ENCODE results near the gene TTLL6. TPM values are rescaled to one million over a fixed set of nuclear protein-coding genes. Genes with fewer than 3 reads are reported as not detected.
"Not testable (repeated sequence)": the region's sequence is repeated elsewhere in the genome, so short reads cannot be mapped to it uniquely, and the experiment has no call there.

Gene TTLL6
- total RNA-seq, 4 donors from 2014 or later = 0.19 TPM; not detected in 3

- peak; percentile 77 for DNase-seq
Observed at GRCh38 chr17:48830840-48831548, 14.0 kb upstream of the TTLL6 start, which contains the start of gene CALCOCO2. TSS of gene CALCOCO2 (plus strand) at chr17:48831035. CDS start at chr17:48841708, 10,673 bp downstream.

GRCh38 chr17:48825446-48826381 is 8.7 kb upstream of the TTLL6 start:
- H3K4me1 ChIP-seq = peaks cover 0 to 4% (median 3%) of the 10 kb centered on the region in 3 donors
- H3K9me3 ChIP-seq = no peaks in the 10 kb centered on the region
- H3K4me3 ChIP-seq = no peak overlapping the region
- H3K36me3 ChIP-seq = no peaks in the 10 kb centered on the region
- DNase-seq = no peak
- no peak overlapping the region for H3K27ac ChIP-seq
- intact Hi-C loops (cut with DNase I) = no loop called here
- TF ChIP-seq POLR2A (IDR thresholded peaks at IDR 0.05) = no peak
- no peak for TF ChIP-seq CTCF (IDR thresholded peaks at IDR 0.05)
- WGBS, 2 donors = 70 to 75% methylated on average over 8 to 11 of the region's 11 CpGs
- H3K27me3 ChIP-seq = peaks cover 0 to 36% (median 0%) of the 10 kb centered on the region in 4 donors

More at GRCh38 chr17:48830840-48831548, 14.0 kb upstream of the TTLL6 start, which contains the start of gene CALCOCO2:
- Histone ChIP-seq H3K27ac (peak within 1 kb of the TSS; percentile 97 to 99 (median 98)), H3K9me3 (no peaks in the 10 kb centered on the region), H3K36me3 (no peaks in the 10 kb centered on the region), H3K27me3 (no peaks in the 10 kb centered on the region), H3K4me3 (peak within 1 kb of the TSS; percentile 69 to 98 (median 92)), H3K4me1 (peaks cover 9 to 50% (median 41%) of the 10 kb centered on the region in 3 donors)
- 2 to 4% methylated on average over 17 to 25 of the region's 48 CpGs for WGBS, 2 donors
- intact Hi-C loops (cut with DNase I) = no loop called here
- TF ChIP-seq POLR2A (IDR thresholded peaks at IDR 0.05) (peak in 3 of 4 donors; percentile 73 to 92 (median 84)), CTCF (IDR thresholded peaks at IDR 0.05) (peak in 3 of 6 experiments; percentile 11 to 29 (median 14))

- H3K36me3 ChIP-seq; H3K4me3 ChIP-seq; H3K27ac ChIP-seq; DNase-seq; intact Hi-C loops (cut with DNase I); H3K9me3 ChIP-seq: not testable (repeated sequence)
- WGBS, 2 donors = 39 to 42% methylated on average over 4 of the region's 6 CpGs
- Histone ChIP-seq H3K27me3 (peaks cover 0 to 83% (median 0%) of the 10 kb centered on the region in 4 donors), H3K4me1 (peaks cover 6 to 19% (median 9%) of the 10 kb centered on the region in 3 donors)
Observed at GRCh38 chr17:48820936-48821335, 3.9 kb upstream of the TTLL6 start.

- H3K36me3 ChIP-seq = no peaks in the 10 kb centered on the region
- H3K27me3 ChIP-seq = peaks cover 0 to 85% (median 0%) of the 10 kb centered on the region in 4 donors
- TF ChIP-seq CTCF (IDR thresholded peaks at IDR 0.05) (no peak), POLR2A (IDR thresholded peaks at IDR 0.05) (no peak)
- DNase-seq = no peak
- no peak overlapping the region for H3K4me3 ChIP-seq
- 63 to 66% methylated on average over 9 to 10 of the region's 11 CpGs for WGBS, 2 donors
- peaks cover 6 to 19% (median 9%) of the 10 kb centered on the region in 3 donors for H3K4me1 ChIP-seq
- intact Hi-C loops (cut with DNase I) = no loop called here
- no peak overlapping the region for H3K27ac ChIP-seq
- no peaks in the 10 kb centered on the region for H3K9me3 ChIP-seq
Observed at GRCh38 chr17:48819466-48819865, 2.4 kb upstream of the TTLL6 start.

- TF ChIP-seq CTCF (IDR thresholded peaks at IDR 0.05) (no peak), POLR2A (IDR thresholded peaks at IDR 0.05) (no peak)
- intact Hi-C loops (cut with DNase I) = no loop called here
- H3K27me3 ChIP-seq = peaks cover 0 to 85% (median 0%) of the 10 kb centered on the region in 4 donors
- H3K27ac ChIP-seq = no peak overlapping the region
- H3K4me3 ChIP-seq = no peak overlapping the region
- no peak for DNase-seq
- no peaks in the 10 kb centered on the region for H3K9me3 ChIP-seq
- H3K4me1 ChIP-seq = peaks cover 6 to 19% (median 9%) of the 10 kb centered on the region in 3 donors
- no peaks in the 10 kb centered on the region for H3K36me3 ChIP-seq
- 25 to 49% methylated on average over 5 to 7 of the region's 9 CpGs for WGBS, 2 donors
Observed at GRCh38 chr17:48818361-48818841, 1.4 kb upstream of the TTLL6 start.
